GM23248 (cell line): ENCODE measurements around the gene PPEF1. TPM values are rescaled to one million over a fixed set of nuclear protein-coding genes. Genes with fewer than 3 reads are reported as not detected.

Experiments
- DNase-seq: peaks from one replicate; pipeline ENCODE4 v3.0.0-alpha.2; 2015
- H2AFZ ChIP-seq: fragments of 200-600 bp; sonication (generic); 2 replicates; pipeline ENCODE4 v1.6.1; 2016; ENCODE audit warnings: antibody characterized with exemption
- H3F3A ChIP-seq: fragments of 200-600 bp; sonication (generic); 2 replicates; pipeline ENCODE4 v1.6.1; 2016; ENCODE audit warnings: mild to moderate bottlenecking, antibody characterized with exemption, mixed run types; ENCODE audit not compliant: insufficient read depth
- H3K27ac ChIP-seq: fragments of 200-600 bp; sonication (generic); 2 replicates; pipeline ENCODE4 v1.5.1; 2016; ENCODE audit warnings: mild to moderate bottlenecking
- H3K27me3 ChIP-seq: fragments of 200-600 bp; sonication (generic); replicated peaks from 2 replicates; pipeline ENCODE4 v1.6.1; 2016; ENCODE audit warnings: mild to moderate bottlenecking; ENCODE audit not compliant: insufficient read depth
- H3K36me3 ChIP-seq: fragments of 200-600 bp; sonication (generic); 2 replicates; pipeline ENCODE4 v1.6.1; 2016; ENCODE audit warnings: low read depth, mild to moderate bottlenecking
- H3K4me1 ChIP-seq: fragments of 200-600 bp; sonication (generic); 2 replicates; pipeline ENCODE4 v1.6.1; 2016; ENCODE audit warnings: mild to moderate bottlenecking; ENCODE audit not compliant: insufficient read depth
- H3K4me2 ChIP-seq: fragments of 200-600 bp; sonication (generic); one replicate; pipeline ENCODE4 v1.6.1; 2016; ENCODE audit warnings: mild to moderate bottlenecking; ENCODE audit not compliant: unreplicated experiment
- H3K4me3 ChIP-seq: fragments of 200-600 bp; sonication (generic); 2 replicates; pipeline ENCODE4 v1.5.1; 2016; ENCODE audit warnings: mild to moderate bottlenecking
- H3K79me2 ChIP-seq: fragments of 200-600 bp; sonication (generic); 2 replicates; pipeline ENCODE4 v1.6.1; 2016; ENCODE audit warnings: mild to moderate bottlenecking; ENCODE audit not compliant: insufficient read depth
- H3K9ac ChIP-seq: fragments of 200-600 bp; sonication (generic); 2 replicates; pipeline ENCODE4 v1.6.1; 2016; ENCODE audit warnings: mild to moderate bottlenecking
- H3K9me2 ChIP-seq: fragments of 200-600 bp; sonication (generic); 2 replicates; pipeline ENCODE4 v1.6.1; 2016; ENCODE audit warnings: mixed run types, mild to moderate bottlenecking, moderate library complexity; ENCODE audit not compliant: insufficient read depth
- H3K9me3 ChIP-seq: fragments of 200-600 bp; sonication (generic); one replicate; pipeline ENCODE4 v1.6.1; 2017; ENCODE audit warnings: low read depth
- H4K20me1 ChIP-seq: fragments of 200-600 bp; sonication (generic); 2 replicates; pipeline ENCODE4 v1.6.0; 2016; ENCODE audit not compliant: insufficient read depth
- EZH2 ChIP-seq: fragments of 200-600 bp; sonication (generic); IDR thresholded peaks from 2 replicates; pipeline ENCODE4 v1.6.1; 2018; ENCODE audit warnings: antibody characterized with exemption, mild to moderate bottlenecking; ENCODE audit not compliant: insufficient read depth, poor library complexity, severe bottlenecking
- EZH2phosphoT487 ChIP-seq: fragments of 200-600 bp; sonication (generic); IDR thresholded peaks from 2 replicates; pipeline ENCODE4 v1.6.1; 2018; ENCODE audit warnings: antibody characterized with exemption, moderate library complexity, mild to moderate bottlenecking, low read depth; ENCODE audit not compliant: insufficient read depth
- WGBS, 2 experiments: methylation state at CpG; one replicate each; pipeline ENCODE4 v1.1.6; 2015 to 2017; ENCODE audit warnings: low lambda C conversion rate in 2 of 2, low coverage in 1 of 2; ENCODE audit errors: missing lambda C conversion rate in 2 of 2; 5-methylcytosine and 5-hydroxymethylcytosine counted together
- in situ Hi-C: fragments of 300-500 bp; cut with MboI; formaldehyde crosslinking; loops from 2 replicates; pipeline ENCODE4 v1.15.0; 2020
- polyA plus RNA-seq: library from polyadenylated mRNA; unstranded; fragments of >200 nt; fragmentation: Nextera tagmentation; extraction: Ambion mirVana; gene quantifications from 2 replicates; pipeline ENCODE4 v1.2.1, GENCODE V29; 2016
- total RNA-seq: library from RNA; depleted of rRNA; stranded (reverse); fragments of >200 nt; shearing (Covaris generic); gene quantifications from 2 replicates; pipeline ENCODE4 v1.2.3, GENCODE V29; 2014

Gene PPEF1
- total and polyA plus RNA-seq, 2 experiments from 2014 or later, result not detected

DNA sequence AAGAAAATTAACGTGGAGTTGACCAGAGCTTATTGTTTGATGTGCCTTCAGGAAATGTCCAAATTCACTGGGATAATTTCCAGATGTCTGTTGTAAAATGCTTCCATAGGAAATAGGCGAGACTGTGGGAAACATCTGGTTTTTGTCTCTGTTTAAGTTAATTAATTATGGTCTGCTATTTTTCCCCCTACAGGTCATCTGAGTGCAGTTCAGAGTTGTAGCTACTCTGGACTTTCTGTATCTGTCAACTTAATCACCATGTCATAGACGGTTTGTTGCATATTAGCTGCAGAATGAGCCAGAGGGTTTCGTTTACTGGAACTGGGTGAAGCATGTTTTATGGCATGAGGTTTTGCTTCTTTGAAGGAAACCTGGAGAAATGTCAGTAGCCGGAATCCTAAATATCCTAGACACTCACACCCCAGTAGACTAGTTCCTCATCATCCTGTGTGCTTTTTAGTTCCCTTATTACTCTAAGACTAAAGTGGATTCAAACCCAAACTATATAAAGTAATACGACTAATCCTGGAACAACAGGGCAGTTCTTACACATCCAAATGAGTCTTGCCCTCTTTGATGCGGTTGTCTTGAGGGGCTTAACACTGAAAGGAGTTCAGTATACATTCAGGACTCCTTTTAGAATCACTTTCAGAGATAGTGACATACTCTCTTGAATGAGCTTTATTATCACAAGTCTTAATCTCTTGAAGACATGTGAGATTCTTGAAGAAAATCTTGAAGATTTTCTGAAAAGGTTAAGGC lies 62.5 kb downstream of the PPEF1 start:
- H3K79me2 ChIP-seq, result no peaks in the 10 kb centered on the region
- 4 to 6% methylated on average over 7 of the region's 7 CpGs for WGBS, 2 experiments
- in situ Hi-C loops, result no loop called here

DNA sequence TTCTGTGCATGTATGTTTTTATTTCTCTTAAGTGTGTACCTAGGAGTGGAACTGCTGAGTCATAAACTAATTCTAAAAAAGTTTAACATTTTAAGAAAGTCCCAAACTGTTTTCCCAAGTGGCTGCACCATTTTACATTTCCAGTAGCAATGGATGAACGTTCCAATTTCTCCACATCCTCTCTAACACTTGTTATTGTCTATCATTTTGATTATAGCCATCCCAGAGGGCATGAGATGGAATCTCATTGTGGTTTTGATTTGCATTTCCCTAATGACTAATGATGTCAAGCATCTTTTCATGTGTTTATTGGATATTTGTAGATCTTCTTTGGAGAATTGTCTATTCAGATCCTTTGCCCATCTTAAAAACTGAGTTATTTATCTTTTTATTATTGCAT lies 82.5 kb downstream of the PPEF1 start:
- in situ Hi-C loops, result no loop called here
- H3K79me2 ChIP-seq, result no peaks in the 10 kb centered on the region
- H4K20me1 ChIP-seq, result no peaks in the 10 kb centered on the region
- WGBS, 2 experiments, result 40 to 64% methylated on average over 1 of the region's 1 CpG
- no peak for DNase-seq
- no peak for TF ChIP-seq EZH2phosphoT487
- H3K9ac ChIP-seq, result no peak overlapping the region
- H3K9me3 ChIP-seq, result no peaks in the 10 kb centered on the region
- H3K27me3 ChIP-seq, result no peaks in the 10 kb centered on the region
- H3K27ac ChIP-seq, result no peak overlapping the region
- H3K4me1 ChIP-seq, result no peaks in the 10 kb centered on the region
- no peak overlapping the region for H3K4me2 ChIP-seq
- H3K4me3 ChIP-seq, result no peak overlapping the region
- H3F3A ChIP-seq, result no peaks in the 10 kb centered on the region
- no peaks in the 10 kb centered on the region for H3K9me2 ChIP-seq
- H2AFZ ChIP-seq, result no peak overlapping the region
- no peaks in the 10 kb centered on the region for H3K36me3 ChIP-seq

More for the DNA sequence above, 62.5 kb downstream of the PPEF1 start:
- Histone ChIP-seq H3K36me3 (no peaks in the 10 kb centered on the region), H3K9me3 (no peaks in the 10 kb centered on the region), H4K20me1 (no peaks in the 10 kb centered on the region), H3F3A (no peaks in the 10 kb centered on the region), H2AFZ (no peak overlapping the region), H3K27ac (no peak overlapping the region), H3K27me3 (no peaks in the 10 kb centered on the region), H3K4me1 (no peaks in the 10 kb centered on the region), H3K9ac (no peak overlapping the region), H3K9me2 (no peaks in the 10 kb centered on the region), H3K4me2 (no peak overlapping the region), H3K4me3 (no peak overlapping the region)
- TF ChIP-seq EZH2 (no peak), EZH2phosphoT487 (no peak)
- DNase-seq, result no peak

DNA sequence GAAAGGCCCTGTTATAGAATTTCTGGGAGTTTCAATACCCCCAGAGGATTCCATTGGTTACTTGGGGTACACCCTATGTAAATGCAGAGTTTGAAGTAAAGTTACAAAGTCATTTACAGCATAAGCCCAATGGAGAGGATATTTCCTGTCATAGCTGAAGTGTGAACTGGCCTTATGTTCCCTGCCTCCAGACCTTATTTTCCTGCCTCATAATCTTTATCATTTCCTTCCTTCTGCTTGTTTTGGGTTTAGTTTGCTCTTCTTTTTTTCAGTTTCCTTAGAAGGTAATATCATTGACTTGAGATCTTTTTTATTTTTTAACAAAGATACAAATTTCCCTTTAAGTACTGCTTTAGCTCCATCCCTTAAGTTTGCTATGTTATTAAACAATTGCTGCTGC lies 85.4 kb downstream of the PPEF1 start:
- in situ Hi-C loops, result no loop called here
- H2AFZ ChIP-seq, result no peak overlapping the region
- H3K27me3 ChIP-seq, result no peaks in the 10 kb centered on the region
- H3F3A ChIP-seq, result no peaks in the 10 kb centered on the region
- no peak overlapping the region for H3K4me3 ChIP-seq
- H3K4me1 ChIP-seq, result no peaks in the 10 kb centered on the region
- DNase-seq, result no peak
- no peaks in the 10 kb centered on the region for H3K9me2 ChIP-seq
- no peaks in the 10 kb centered on the region for H3K9me3 ChIP-seq
- no peak overlapping the region for H3K27ac ChIP-seq
- no peaks in the 10 kb centered on the region for H3K79me2 ChIP-seq
- H3K9ac ChIP-seq, result no peak overlapping the region
- no peaks in the 10 kb centered on the region for H3K36me3 ChIP-seq
- H3K4me2 ChIP-seq, result no peak overlapping the region
- TF ChIP-seq EZH2 (no peak), EZH2phosphoT487 (no peak)
- no peaks in the 10 kb centered on the region for H4K20me1 ChIP-seq

DNA sequence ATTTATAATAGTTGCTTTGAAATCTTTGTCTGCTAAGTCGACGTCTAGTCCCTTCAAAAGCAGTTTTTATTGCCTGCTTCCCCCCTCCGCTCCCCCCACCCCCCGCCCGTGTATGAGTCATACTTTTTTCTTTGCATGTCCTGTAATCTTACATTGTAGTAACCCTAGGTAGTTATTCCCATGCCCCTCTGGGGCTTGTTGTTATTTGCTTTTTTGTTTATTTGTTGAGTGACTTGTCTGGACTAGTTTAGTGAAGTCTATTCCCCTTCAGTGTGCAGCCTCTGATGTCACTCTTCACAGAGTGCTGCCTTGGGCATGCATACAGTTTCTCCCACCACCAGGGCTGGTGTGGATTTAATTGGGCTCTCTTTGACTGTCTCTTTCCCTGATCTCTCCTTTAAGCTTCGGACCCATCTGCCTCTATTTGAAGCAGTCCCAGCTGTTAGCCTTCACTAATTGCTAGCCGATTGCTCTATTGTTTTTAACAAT lies 86.2 kb downstream of the PPEF1 start:
- H2AFZ ChIP-seq, result no peak overlapping the region
- H3K9me3 ChIP-seq, result no peaks in the 10 kb centered on the region
- no peak overlapping the region for H3K4me3 ChIP-seq
- no peaks in the 10 kb centered on the region for H3K79me2 ChIP-seq
- H3K36me3 ChIP-seq, result no peaks in the 10 kb centered on the region
- no peak overlapping the region for H3K27ac ChIP-seq
- H3K4me2 ChIP-seq, result no peak overlapping the region
- H3K9me2 ChIP-seq, result no peaks in the 10 kb centered on the region
- no peak for DNase-seq
- 6% methylated on average over 2 to 7 of the region's 7 CpGs for WGBS, 2 experiments
- H4K20me1 ChIP-seq, result no peaks in the 10 kb centered on the region
- in situ Hi-C loops, result no loop called here
- TF ChIP-seq EZH2phosphoT487 (no peak), EZH2 (no peak)
- H3F3A ChIP-seq, result no peaks in the 10 kb centered on the region
- H3K9ac ChIP-seq, result no peak overlapping the region
- no peaks in the 10 kb centered on the region for H3K27me3 ChIP-seq
- H3K4me1 ChIP-seq, result no peaks in the 10 kb centered on the region

DNA sequence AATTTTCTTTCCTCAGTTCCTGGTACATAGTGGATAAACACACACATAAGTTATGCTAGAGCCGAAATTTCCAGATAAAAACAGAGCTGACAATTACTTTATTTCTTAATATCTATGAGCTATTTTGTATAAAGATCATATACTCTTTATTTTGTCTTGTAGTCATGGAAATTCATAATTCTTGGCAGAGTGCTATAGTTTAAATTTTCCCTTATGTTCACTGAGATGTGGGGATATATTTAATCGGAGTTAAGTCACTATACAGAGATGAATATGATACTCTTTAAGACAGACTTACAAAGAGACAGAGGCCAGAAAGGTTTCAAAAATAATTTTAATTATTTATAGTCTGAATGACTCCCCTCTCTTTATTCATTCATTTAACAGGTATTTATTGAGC lies 89.7 kb downstream of the PPEF1 start:
- H4K20me1 ChIP-seq, result no peaks in the 10 kb centered on the region
- no peak overlapping the region for H3K27ac ChIP-seq
- H3K9me3 ChIP-seq, result no peaks in the 10 kb centered on the region
- 64 to 66% methylated on average over 2 of the region's 2 CpGs for WGBS, 2 experiments
- no peaks in the 10 kb centered on the region for H3K79me2 ChIP-seq
- no peaks in the 10 kb centered on the region for H3K27me3 ChIP-seq
- H3F3A ChIP-seq, result no peaks in the 10 kb centered on the region
- H3K4me3 ChIP-seq, result no peak overlapping the region
- no peak overlapping the region for H3K9ac ChIP-seq
- no peak for DNase-seq
- no peaks in the 10 kb centered on the region for H3K4me1 ChIP-seq
- H3K4me2 ChIP-seq, result no peak overlapping the region
- no peak overlapping the region for H2AFZ ChIP-seq
- H3K36me3 ChIP-seq, result no peaks in the 10 kb centered on the region
- H3K9me2 ChIP-seq, result no peaks in the 10 kb centered on the region
- in situ Hi-C loops, result no loop called here
- TF ChIP-seq EZH2phosphoT487 (no peak), EZH2 (no peak)
